SU-DHL-6 (cell line): ENCODE results near the gene RAB22A.

Source experiments
- CTCF ChIP-seq: fragments of 200-600 bp; sonication (generic); IDR thresholded peaks from one replicate; pipeline ENCODE4 v1.5.1; 2017; ENCODE audit warnings: antibody characterized with exemption, mild to moderate bottlenecking, low read length, moderate library complexity; ENCODE audit not compliant: insufficient read depth, poor library complexity, severe bottlenecking
- EZH2phosphoT487 ChIP-seq: fragments of 200-600 bp; sonication (generic), shearing (Covaris generic); conservative IDR thresholded peaks from 2 replicates; pipeline ENCODE4 v1.6.1; 2018; ENCODE audit warnings: mild to moderate bottlenecking, antibody characterized with exemption, low read length, moderate library complexity, mixed read lengths

GRCh38 chr20:58264271-58264670 lies 45.2 kb upstream of the RAB22A start:
- TF ChIP-seq CTCF (no peak), EZH2phosphoT487 (no peak)
